Erythroblast (primary cell): Measurements from ENCODE around the gene CCN2.

Experiments
- DNase-seq, 2 experiments: peaks; one replicate each; lab custom pipeline; 2025; lab: John Stamatoyannopoulos, UW
- GATA1 ChIP-seq: IDR thresholded peaks from 2 replicates; pipeline ENCODE4 v1.6.1; 2011; ENCODE audit warnings: low read depth, mild to moderate bottlenecking, control low read depth, low read length, moderate library complexity
- POLR2A ChIP-seq: IDR thresholded peaks from 2 replicates; pipeline ENCODE4 v1.6.1; 2011; ENCODE audit warnings: mild to moderate bottlenecking, low read length

CCN2 gene

DNA sequence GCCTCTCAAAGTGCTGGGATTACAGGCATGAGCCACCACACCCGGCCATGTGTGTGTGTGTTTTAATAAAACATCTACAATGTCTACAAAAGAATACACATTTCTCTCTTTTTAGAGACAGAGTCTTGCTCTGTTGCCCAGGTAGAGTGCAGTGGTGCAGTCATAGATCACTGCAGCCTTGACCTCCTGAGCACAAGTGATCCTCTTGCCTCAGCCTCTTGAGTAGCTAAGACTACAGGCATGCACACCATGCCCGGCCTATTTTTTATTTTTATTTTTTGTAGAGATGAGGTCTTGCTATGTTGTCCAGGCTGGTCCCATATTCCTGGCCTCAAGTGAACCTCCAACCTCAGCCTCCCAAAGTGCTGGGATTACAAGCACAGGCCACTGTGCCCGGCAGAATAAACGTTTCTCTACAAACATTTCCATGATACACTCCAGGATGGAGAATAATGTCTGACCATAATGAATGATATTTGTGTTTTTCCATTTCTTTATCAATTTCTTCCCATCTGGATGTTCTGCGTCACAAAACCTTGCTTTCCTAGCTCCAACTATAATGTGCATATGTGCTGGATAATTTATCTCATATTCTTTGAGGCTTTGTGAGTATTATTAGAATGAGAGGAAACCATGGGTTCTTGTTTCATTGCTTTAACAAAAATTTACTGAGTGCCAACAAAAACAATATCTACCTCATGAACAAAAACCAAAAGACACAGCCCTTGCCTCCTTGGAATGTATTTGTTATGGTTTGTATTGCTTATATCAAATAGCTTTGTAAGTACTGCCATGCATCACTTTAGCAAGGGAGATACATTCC lies 28.6 kb upstream of the CCN2 start:
- no peak for DNase-seq
- no peak for TF ChIP-seq GATA1
- no peak for TF ChIP-seq POLR2A

DNA sequence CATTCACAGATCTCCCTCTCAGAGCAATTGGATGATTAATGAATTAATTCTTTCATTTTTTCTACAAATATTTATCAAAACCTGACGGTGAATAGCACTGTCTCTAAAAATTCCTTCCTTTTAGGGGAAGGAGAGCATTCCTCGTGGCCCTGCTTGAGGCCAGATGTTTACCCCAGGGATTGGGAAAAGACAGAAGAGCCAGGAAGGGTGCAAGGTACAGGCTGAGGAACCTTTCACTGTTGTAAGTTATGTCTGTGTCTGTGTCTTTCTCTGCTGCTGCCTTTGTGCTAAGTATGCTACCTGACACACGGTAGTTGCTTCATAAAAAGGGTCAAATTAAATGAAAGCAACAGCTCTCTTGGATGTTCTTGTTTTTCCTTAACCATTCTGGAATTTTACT lies 27.4 kb upstream of the CCN2 start:
- no peak for TF ChIP-seq GATA1
- TF ChIP-seq POLR2A, result no peak
- DNase-seq, result no peak

DNA sequence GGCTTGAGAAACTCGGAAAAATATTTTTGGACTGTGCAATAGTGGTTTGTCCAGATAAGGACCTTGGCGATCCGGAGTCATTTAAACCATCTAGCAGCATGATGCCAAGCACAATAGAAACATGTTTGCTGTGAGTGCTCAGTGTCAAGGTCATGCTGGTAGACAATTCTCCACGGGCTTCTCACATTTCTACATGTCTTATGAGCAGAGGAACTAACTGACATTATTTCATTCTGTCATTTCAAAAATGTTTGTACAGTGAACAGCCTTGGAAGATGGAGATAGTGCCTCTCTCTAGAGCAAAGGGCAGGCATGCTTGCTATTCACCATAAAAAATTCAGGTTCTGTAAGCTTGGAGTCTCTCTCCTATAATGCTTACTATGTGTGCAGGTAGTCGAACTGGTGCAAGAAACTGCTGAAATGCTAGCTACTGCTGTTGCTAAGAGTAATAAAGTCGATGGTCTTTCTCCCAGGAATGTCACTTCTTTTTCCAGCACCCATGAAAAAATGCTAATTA lies 25.4 kb upstream of the CCN2 start:
- TF ChIP-seq GATA1 (no peak), POLR2A (no peak)
- DNase-seq, result no peak

- TF ChIP-seq POLR2A (no peak), GATA1 (no peak)
- DNase-seq, result no peak
Observed at GRCh38 chr6:131972741-131973140, 21.6 kb upstream of the CCN2 start.

DNA sequence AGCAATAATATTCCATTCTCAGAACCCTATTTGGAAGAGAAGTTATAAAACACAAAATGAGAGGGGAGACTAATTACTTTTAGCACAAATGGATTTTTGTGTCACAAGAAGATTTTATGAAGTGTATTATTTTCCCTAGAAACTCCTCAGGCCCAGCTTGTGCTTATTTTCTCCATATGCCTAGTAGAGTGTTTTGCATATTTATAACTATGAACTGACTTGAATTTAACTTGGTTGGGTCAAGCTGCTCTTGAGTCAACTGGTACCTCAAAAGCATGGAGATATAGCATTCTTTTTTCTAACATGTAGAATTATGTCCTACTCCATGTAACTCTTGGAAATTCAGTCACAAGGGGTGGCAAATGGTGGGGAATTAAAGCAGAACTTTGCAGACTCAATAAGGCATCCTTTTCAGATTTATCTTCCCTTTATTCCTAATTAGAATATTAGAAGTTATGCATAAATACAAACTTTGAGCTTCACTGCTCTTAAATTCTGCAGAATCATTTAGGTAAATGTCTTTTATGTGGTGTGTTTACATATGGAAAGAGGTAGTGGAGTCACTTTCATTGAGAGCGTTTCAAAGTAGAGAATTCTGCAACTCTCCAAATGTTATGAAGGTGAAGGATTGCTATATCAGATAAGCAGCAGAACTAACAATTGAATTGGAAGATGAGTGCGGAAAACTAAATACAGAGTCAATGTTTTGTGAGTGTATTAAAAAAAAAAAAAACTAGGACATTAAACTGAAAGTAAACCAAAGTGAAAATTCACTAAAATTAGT lies 19.1 kb upstream of the CCN2 start:
- DNase-seq, result no peak
- TF ChIP-seq GATA1 (no peak), POLR2A (no peak)

DNA sequence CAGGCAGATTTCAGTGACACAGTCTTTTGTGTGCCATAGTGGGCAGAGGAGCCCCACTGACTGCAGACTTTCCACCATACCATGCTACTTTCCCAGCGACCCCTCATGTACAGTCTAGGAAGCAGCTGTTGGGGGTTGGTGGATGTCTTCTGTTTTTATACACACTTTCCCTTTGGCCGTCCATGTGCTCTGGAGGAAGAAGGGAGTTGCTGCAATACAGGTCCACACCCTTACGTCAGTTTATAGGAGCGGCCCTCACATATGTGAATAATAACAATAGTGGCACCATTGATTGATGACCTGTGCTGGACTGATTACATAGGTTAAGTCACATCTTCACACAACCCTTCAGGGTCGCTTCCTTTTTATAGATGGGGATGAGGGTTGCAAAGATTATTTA lies 17.5 kb upstream of the CCN2 start:
- no peak for DNase-seq
- TF ChIP-seq GATA1 (no peak), POLR2A (no peak)

DNA sequence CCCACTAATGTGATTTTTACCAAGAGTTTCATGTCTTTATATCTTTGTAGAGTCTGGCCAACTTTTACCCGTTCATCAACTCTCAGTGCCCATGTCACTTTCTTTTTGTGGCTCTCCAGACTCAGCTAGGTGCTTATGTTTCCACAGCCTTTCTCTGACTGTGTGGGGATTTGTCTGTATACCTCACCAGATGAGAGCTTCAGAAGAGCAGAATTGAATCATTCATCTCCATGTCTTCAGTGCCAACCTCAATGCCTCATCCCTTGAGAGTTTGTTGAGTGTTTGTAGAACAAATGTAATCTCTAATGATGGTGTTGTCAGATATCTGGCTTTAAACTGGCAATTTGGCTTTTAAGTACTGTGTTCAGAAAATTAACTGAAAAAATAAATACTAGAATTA lies 16.8 kb upstream of the CCN2 start:
- no peak for TF ChIP-seq POLR2A
- no peak for TF ChIP-seq GATA1
- no peak for DNase-seq

- DNase-seq, result no peak
- TF ChIP-seq GATA1, result no peak
Observed at GRCh38 chr6:131966443-131966842, 15.3 kb upstream of the CCN2 start.

DNA sequence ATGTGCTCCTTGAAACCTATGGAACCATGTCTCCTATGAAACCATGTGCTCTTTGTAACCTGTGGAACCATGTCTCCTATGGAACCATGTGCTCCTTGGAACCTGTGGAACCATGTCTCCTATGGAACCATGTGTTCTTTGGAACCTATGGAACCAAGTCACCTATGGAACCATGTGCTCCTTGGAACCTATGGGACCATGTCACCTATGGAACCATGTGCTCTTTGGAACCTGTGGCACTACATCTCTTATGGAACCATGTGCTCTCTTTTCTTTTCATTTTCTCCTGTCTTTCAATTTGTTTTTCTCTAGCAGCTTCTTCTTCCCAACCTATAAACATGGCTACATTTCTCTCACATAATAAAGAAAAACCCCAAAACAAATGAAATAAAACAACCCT lies 11.9 kb upstream of the CCN2 start:
- DNase-seq, result no peak
- TF ChIP-seq POLR2A (no peak), GATA1 (no peak)

- DNase-seq, result no peak
- no peak for TF ChIP-seq GATA1
- no peak for TF ChIP-seq POLR2A
Observed at GRCh38 chr6:131960371-131961133, 9.4 kb upstream of the CCN2 start.

DNA sequence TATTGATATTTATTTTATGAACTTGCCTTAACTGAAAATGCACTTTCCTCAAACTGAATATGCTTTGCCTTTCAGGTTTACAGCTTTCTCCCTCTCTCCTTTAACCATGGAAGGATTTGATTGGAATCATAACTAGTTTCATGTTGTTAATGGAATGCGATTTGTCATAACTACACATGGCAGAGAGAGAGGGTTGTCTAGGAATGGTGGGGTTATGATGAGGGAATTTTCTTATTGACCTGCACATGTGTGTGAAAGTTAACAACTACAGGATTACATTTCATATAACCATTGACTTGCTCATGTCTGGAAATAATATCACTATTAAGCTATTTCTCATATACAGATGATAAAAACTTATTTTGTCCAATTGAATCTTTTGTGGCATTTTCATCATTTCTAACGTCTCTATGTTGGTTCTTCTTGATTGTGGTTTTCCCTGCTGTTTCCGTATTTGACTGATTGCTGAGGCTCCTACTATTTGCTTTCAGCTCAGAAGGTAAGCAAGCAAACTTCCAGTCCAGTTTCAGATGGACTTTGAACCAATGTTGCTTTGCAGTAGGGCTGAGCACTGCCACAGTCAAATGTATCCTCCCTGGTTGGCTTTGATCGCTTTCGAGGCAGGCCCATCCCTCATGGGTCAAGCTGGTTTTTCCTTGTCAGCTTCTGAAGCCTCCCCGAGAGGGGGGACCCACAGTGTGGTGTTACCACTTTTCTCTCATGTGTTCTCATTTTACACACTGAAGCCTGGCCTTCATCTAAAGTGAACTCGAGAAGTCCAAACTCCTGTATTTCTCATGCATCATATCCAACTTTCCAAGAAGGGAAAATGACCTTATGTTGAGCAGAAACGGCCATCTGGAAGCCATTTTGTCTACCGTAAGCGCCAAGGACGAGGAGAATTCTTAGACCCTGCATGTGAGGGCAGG lies 7.6 kb upstream of the CCN2 start:
- DNase-seq, result no peak
- TF ChIP-seq POLR2A (no peak), GATA1 (no peak)

- no peak for DNase-seq
Observed at GRCh38 chr6:131958095-131958494, 6.9 kb upstream of the CCN2 start.

More at GRCh38 chr6:131958095-131958494, 6.9 kb upstream of the CCN2 start:
- TF ChIP-seq POLR2A, result no peak
- no peak for TF ChIP-seq GATA1
